Fibroblast of lung (primary cell): ENCODE results near the gene HSPG2. TPM values are rescaled to one million over a fixed set of nuclear protein-coding genes. Genes with fewer than 3 reads are reported as not detected.

Experiments
- DNase-seq, 2 donors: peaks; one replicate each; pipeline versions ENCODE4 v3.0.0 to v3.0.0-alpha.2; 2010; ENCODE audit warnings: low read depth in 2 of 2
- H2AFZ ChIP-seq: 2 replicates; pipeline ENCODE4 v1.5.1; 2012; ENCODE audit warnings: low read length, control low read depth, inconsistent platforms
- H3K27ac ChIP-seq: 2 replicates; pipeline ENCODE4 v1.5.1; 2011; ENCODE audit warnings: low read length, control low read depth; ENCODE audit not compliant: insufficient read depth
- H3K27me3 ChIP-seq: 2 replicates; pipeline ENCODE4 v1.5.1; 2011; ENCODE audit warnings: mild to moderate bottlenecking, low read length; ENCODE audit not compliant: control insufficient read depth, insufficient read depth
- H3K36me3 ChIP-seq: 2 replicates; pipeline ENCODE4 v1.5.1; 2011; ENCODE audit warnings: low read length; ENCODE audit not compliant: control insufficient read depth, insufficient read depth
- H3K4me1 ChIP-seq: 2 replicates; pipeline ENCODE4 v1.5.1; 2011; ENCODE audit warnings: low read length; ENCODE audit not compliant: control insufficient read depth, insufficient read depth; ENCODE audit errors: extremely low read depth
- H3K4me2 ChIP-seq: 2 replicates; pipeline ENCODE4 v1.5.1; 2011; ENCODE audit warnings: low read length, control low read depth; ENCODE audit not compliant: insufficient read depth; ENCODE audit errors: extremely low read depth
- H3K4me3 ChIP-seq, 4 experiments: fragments of 200-600 bp in 1 of 4; sonication (generic) in 1 of 4; replicated peaks in 1 of 4; 2 replicates each; pipeline ENCODE4 v1.5.1; 2011 to 2016; ENCODE audit warnings: low read length in 4 of 4, low read depth in 3 of 4, mild to moderate bottlenecking in 3 of 4, control low read depth in 2 of 4, inconsistent platforms in 1 of 4, mixed read lengths in 1 of 4; ENCODE audit not compliant: insufficient read depth in 1 of 4; ENCODE audit errors: control extremely low read depth in 1 of 4
- H3K79me2 ChIP-seq: 2 replicates; pipeline ENCODE4 v1.5.1; 2012; ENCODE audit warnings: mild to moderate bottlenecking, low read length, inconsistent platforms; ENCODE audit not compliant: control insufficient read depth, insufficient read depth
- H3K9ac ChIP-seq: 2 replicates; pipeline ENCODE4 v1.5.1; 2011; ENCODE audit warnings: mild to moderate bottlenecking, low read length, control low read depth; ENCODE audit not compliant: insufficient read depth
- H3K9me3 ChIP-seq: 2 replicates; pipeline ENCODE4 v1.5.1; 2012; ENCODE audit warnings: low read depth, low read length; ENCODE audit not compliant: control insufficient read depth, insufficient read depth
- H4K20me1 ChIP-seq: 2 replicates; pipeline ENCODE4 v1.5.1; 2011; ENCODE audit warnings: low read length; ENCODE audit not compliant: control insufficient read depth, insufficient read depth; ENCODE audit errors: extremely low read depth
- EZH2 ChIP-seq: IDR thresholded peaks from 2 replicates; pipeline ENCODE4 v1.5.1; 2012; ENCODE audit warnings: low read length, control low read depth, mild to moderate bottlenecking; ENCODE audit errors: missing control alignments
- polyA plus RNA-seq, 2 donors: library from polyadenylated mRNA; depleted of rRNA in 1 of 2; stranded (reverse) in 1 of 2; unstranded in 1 of 2; fragments of >200 nt; gene quantifications; 2 replicates each; pipeline ENCODE4 v1.2.1, GENCODE V29; 2011 to 2012; ENCODE audit warnings: missing spikeins in 1 of 2
- total RNA-seq: library from RNA; depleted of rRNA; stranded (reverse); fragments of >200 nt; gene quantifications from 2 replicates; pipeline ENCODE4 v1.2.1, GENCODE V29; 2014
- TF ChIP-seq, protein P1 (sequence below), 2 donors: IDR thresholded peaks in 1 of 2; conservative IDR thresholded peaks in 1 of 2; 1 replicate in 1 of 2; 2 replicates in 1 of 2; pipeline ENCODE4 v1.5.1; 2011 to 2012; ENCODE audit warnings: low read length in 2 of 2, control low read depth in 1 of 2, inconsistent platforms in 1 of 2, low read depth in 1 of 2, mild to moderate bottlenecking in 1 of 2

Gene HSPG2
- total and polyA plus RNA-seq, 2 donors (not counting 1 experiment from before 2014, with no cell fraction given) = 40.7 to 88.4 TPM

DNA sequence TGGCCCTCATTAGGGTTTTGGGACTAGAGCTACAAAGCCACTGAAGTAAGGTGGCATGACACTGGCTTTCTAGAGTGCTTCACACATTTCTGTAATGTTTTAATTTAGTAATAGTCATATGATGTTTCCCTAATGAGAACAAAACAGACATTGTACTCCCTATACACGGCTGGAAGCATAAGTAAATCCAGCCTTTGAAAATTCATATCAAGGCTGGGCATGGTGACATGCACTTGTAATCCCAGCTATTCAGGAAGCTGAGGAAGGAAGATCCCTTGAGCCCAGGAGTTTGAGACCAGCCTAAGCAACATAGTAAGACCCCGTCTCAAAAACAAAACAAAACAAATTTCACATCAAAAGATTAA is 161.6 kb downstream of the HSPG2 start:
- TF ChIP-seq, protein P1, sequence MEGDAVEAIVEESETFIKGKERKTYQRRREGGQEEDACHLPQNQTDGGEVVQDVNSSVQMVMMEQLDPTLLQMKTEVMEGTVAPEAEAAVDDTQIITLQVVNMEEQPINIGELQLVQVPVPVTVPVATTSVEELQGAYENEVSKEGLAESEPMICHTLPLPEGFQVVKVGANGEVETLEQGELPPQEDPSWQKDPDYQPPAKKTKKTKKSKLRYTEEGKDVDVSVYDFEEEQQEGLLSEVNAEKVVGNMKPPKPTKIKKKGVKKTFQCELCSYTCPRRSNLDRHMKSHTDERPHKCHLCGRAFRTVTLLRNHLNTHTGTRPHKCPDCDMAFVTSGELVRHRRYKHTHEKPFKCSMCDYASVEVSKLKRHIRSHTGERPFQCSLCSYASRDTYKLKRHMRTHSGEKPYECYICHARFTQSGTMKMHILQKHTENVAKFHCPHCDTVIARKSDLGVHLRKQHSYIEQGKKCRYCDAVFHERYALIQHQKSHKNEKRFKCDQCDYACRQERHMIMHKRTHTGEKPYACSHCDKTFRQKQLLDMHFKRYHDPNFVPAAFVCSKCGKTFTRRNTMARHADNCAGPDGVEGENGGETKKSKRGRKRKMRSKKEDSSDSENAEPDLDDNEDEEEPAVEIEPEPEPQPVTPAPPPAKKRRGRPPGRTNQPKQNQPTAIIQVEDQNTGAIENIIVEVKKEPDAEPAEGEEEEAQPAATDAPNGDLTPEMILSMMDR (conservative IDR thresholded peaks at IDR 0.05 in 1 of 2, IDR thresholded peaks at IDR 0.05 in 1 of 2; ENCODE audit: low read depth in 1 of 2, low read length in 2 of 2) = no peak
- no peak for TF ChIP-seq EZH2
- Histone ChIP-seq H3K9ac (no peak overlapping the region), H3K9me3 (no peaks in the 10 kb centered on the region), H4K20me1 (no peaks in the 10 kb centered on the region), H2AFZ (no peak overlapping the region), H3K4me3 (no peak overlapping the region), H3K36me3 (no peaks in the 10 kb centered on the region), H3K4me2 (no peak overlapping the region), H3K27ac (no peak overlapping the region), H3K27me3 (no peaks in the 10 kb centered on the region), H3K79me2 (peaks cover 78% of the 10 kb centered on the region), H3K4me1 (no peaks in the 10 kb centered on the region)
- no peak for DNase-seq

DNA sequence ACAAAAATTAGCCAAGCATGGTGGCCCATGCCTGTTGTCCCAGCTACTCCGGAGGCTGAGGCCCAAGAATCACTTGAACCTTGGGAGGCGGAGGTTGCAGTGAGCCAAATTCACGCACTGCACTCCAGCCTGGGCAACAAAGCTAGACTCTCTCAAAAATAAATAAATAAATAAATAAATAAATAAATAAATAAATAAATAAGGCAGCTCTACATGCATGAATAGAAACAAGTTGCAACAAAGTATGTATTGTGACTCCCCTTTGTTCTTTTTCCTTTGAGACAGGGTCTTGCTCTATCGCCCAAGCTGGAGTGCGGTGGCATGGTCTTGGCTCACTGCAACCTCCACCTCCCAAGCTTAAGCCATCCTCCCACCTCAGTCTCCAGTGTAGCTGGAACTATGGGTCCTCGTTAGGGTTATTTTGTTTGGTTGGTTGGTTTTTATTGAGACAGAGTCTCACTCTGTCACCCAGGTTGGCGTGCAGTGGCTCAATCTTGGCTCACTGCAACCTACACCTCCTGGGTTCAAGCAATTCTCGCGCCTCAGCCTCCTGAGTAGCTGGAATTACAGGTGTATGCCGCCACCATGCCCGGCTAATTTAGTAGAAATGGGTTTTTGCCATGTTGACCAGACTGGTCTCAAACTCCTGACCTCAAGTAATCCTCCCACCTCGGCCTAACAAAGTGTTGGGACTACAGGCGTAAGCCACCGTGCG is 162.1 kb downstream of the HSPG2 start:
- Histone ChIP-seq H3K4me1 (no peaks in the 10 kb centered on the region), H3K4me2 (no peak overlapping the region), H3K4me3 (no peak overlapping the region), H2AFZ (no peak overlapping the region), H3K36me3 (no peaks in the 10 kb centered on the region), H3K9me3 (no peaks in the 10 kb centered on the region), H3K79me2 (peaks cover 74% of the 10 kb centered on the region), H3K9ac (no peak overlapping the region), H3K27me3 (no peaks in the 10 kb centered on the region), H4K20me1 (no peaks in the 10 kb centered on the region), H3K27ac (no peak overlapping the region)
- no peak for DNase-seq
- TF ChIP-seq, protein P1 (conservative IDR thresholded peaks at IDR 0.05 in 1 of 2, IDR thresholded peaks at IDR 0.05 in 1 of 2; ENCODE audit: low read depth in 1 of 2, low read length in 2 of 2) = no peak
- TF ChIP-seq EZH2 = no peak

DNA sequence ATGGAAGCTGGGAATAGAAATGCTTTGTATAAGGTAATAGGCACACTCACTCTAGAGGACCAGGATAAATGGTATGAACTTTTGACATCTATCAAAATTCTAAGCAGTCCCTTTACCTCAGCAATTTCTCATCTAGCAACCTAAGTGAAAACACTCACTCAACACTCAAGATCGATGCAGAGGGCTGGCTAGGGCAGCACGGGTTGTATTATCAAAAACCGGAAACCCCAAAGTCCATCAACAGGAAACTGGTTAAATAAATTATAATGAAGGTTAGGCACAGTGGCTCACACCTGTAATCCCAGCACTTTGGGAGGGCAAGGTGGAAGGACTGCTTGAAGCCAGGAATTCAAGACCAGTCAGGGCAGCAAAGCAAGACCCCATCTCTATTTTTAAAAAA is 163.5 kb downstream of the HSPG2 start:
- Histone ChIP-seq H2AFZ (no peak overlapping the region), H3K9ac (no peak overlapping the region), H3K4me3 (no peak overlapping the region), H3K4me1 (no peaks in the 10 kb centered on the region), H3K79me2 (peaks cover 73% of the 10 kb centered on the region), H3K27me3 (no peaks in the 10 kb centered on the region), H3K9me3 (no peaks in the 10 kb centered on the region), H4K20me1 (no peaks in the 10 kb centered on the region), H3K36me3 (no peaks in the 10 kb centered on the region), H3K27ac (no peak overlapping the region), H3K4me2 (no peak overlapping the region)
- no peak for TF ChIP-seq EZH2
- TF ChIP-seq, protein P1 (conservative IDR thresholded peaks at IDR 0.05 in 1 of 2, IDR thresholded peaks at IDR 0.05 in 1 of 2; ENCODE audit: low read depth in 1 of 2, low read length in 2 of 2) = no peak
- DNase-seq = no peak

Other genes starting within 250 kb of the HSPG2 start
- gene USP48, start 154.2 kb downstream of the HSPG2 start, total RNA-seq = 34.9 and 45.6 TPM in 2 replicates
- gene USP48, start 154.2 kb downstream of the HSPG2 start, polyA plus RNA-seq = 28.6 and 34.1 TPM in 2 replicates
- under 0.01 TPM in 1 of 2 replicates, not detected in the other for gene LDLRAD2, start 125.0 kb downstream of the HSPG2 start, total RNA-seq
- 0.03 TPM in 1 of 2 replicates, not detected in the other for gene LDLRAD2, start 125.0 kb downstream of the HSPG2 start, polyA plus RNA-seq
- gene CELA3B, start 39.7 kb upstream of the HSPG2 start, total RNA-seq = not detected in 2 replicates
- not detected in 2 replicates for gene CELA3B, start 39.7 kb upstream of the HSPG2 start, polyA plus RNA-seq
- gene CELA3A, start 64.3 kb upstream of the HSPG2 start, total RNA-seq = not detected in 2 replicates
- not detected in 2 replicates for gene CELA3A, start 64.3 kb upstream of the HSPG2 start, polyA plus RNA-seq
- gene CDC42, start 115.4 kb upstream of the HSPG2 start, total RNA-seq = 143 and 325 TPM in 2 replicates
- 400 and 446 TPM in 2 replicates for gene CDC42, start 115.4 kb upstream of the HSPG2 start, polyA plus RNA-seq
- under 0.01 TPM in 1 of 2 replicates, not detected in the other for gene WNT4, start 205.8 kb upstream of the HSPG2 start, total RNA-seq
- not detected in 2 replicates for gene WNT4, start 205.8 kb upstream of the HSPG2 start, polyA plus RNA-seq